Measurements from ENCODE around the gene CPEB3.
A peak's percentile ranks its signal among the peaks of the same experiment; 100 is the strongest.
"Not testable (repeated sequence)": the region's sequence is repeated elsewhere in the genome, so short reads cannot be mapped to it uniquely, and the experiment has no call there.

The CPEB3 gene

GRCh38 chr10:92267343-92267742, 23.5 kb downstream of the CPEB3 start:
- DNase-seq (ENCODE audit: low read depth, low spot score), result no peak

GRCh38 chr10:92265687-92266258, 25.1 kb downstream of the CPEB3 start:
- DNase-seq (ENCODE audit: low read depth, low spot score), result no peak

- no peak for DNase-seq (ENCODE audit: low read depth, low spot score)
Observed at GRCh38 chr10:92264249-92264648, 26.6 kb downstream of the CPEB3 start.

GRCh38 chr10:92263396-92263795, 27.5 kb downstream of the CPEB3 start:
- DNase-seq (ENCODE audit: low read depth, low spot score), result no peak

- DNase-seq (ENCODE audit: low read depth, low spot score), result no peak
Observed at GRCh38 chr10:92248566-92248965, 42.3 kb downstream of the CPEB3 start.

- no peak for DNase-seq (ENCODE audit: low read depth, low spot score)
Observed at GRCh38 chr10:92244796-92245195, 46.1 kb downstream of the CPEB3 start.

- no peak for DNase-seq (ENCODE audit: low read depth, low spot score)
Observed at GRCh38 chr10:92242910-92243671, 47.8 kb downstream of the CPEB3 start.

GRCh38 chr10:92242380-92242779, 48.5 kb downstream of the CPEB3 start:
- no peak for DNase-seq (ENCODE audit: low read depth, low spot score)

- DNase-seq (ENCODE audit: low read depth, low spot score), result no peak
Observed at GRCh38 chr10:92241501-92241900, 49.4 kb downstream of the CPEB3 start.

- no peak for DNase-seq (ENCODE audit: low read depth, low spot score)
Observed at GRCh38 chr10:92241158-92241500, 49.7 kb downstream of the CPEB3 start.

GRCh38 chr10:92240289-92241157, 50.4 kb downstream of the CPEB3 start:
- peak; percentile 0 for DNase-seq (ENCODE audit: low read depth, low spot score)

- no peak for DNase-seq (ENCODE audit: low read depth, low spot score)
Observed at GRCh38 chr10:92239600-92240288, 51.1 kb downstream of the CPEB3 start.

GRCh38 chr10:92239151-92239599, 51.7 kb downstream of the CPEB3 start:
- DNase-seq (ENCODE audit: low read depth, low spot score), result no peak

- no peak for DNase-seq (ENCODE audit: low read depth, low spot score)
Observed at GRCh38 chr10:92238586-92239098, 52.2 kb downstream of the CPEB3 start.

GRCh38 chr10:92238054-92238585, 52.8 kb downstream of the CPEB3 start:
- no peak for DNase-seq (ENCODE audit: low read depth, low spot score)

- no peak for DNase-seq (ENCODE audit: low read depth, low spot score)
Observed at GRCh38 chr10:92231196-92231595, 59.7 kb downstream of the CPEB3 start.

- DNase-seq (ENCODE audit: low read depth, low spot score), result no peak
Observed at GRCh38 chr10:92222603-92223262, 68.1 kb downstream of the CPEB3 start.

- DNase-seq (ENCODE audit: low read depth, low spot score), result no peak
Observed at GRCh38 chr10:92219559-92219958, 71.3 kb downstream of the CPEB3 start.

GRCh38 chr10:92218569-92218968, 72.3 kb downstream of the CPEB3 start:
- DNase-seq (ENCODE audit: low read depth, low spot score), result no peak

GRCh38 chr10:92216608-92217007, 74.3 kb downstream of the CPEB3 start:
- not testable (repeated sequence) for DNase-seq (ENCODE audit: low read depth, low spot score)

GRCh38 chr10:92215222-92215621, 75.7 kb downstream of the CPEB3 start:
- not testable (repeated sequence) for DNase-seq (ENCODE audit: low read depth, low spot score)

All from activated CD4-positive, CD25-positive, alpha-beta regulatory T cell treated with anti-CD3 and anti-CD28 coated beads, Interleukin-2, amount 50 U/mL, for 16 hours (primary cell).